GM23338 (cell line): ENCODE measurements around the gene COL15A1. TPM values are rescaled to one million over a fixed set of nuclear protein-coding genes. Genes with fewer than 3 reads are reported as not detected.

Experiments
- ATAC-seq: fragments of 200-7000 bp; cut with Tn5 transposase; 3 replicates; pipeline ENCODE4 v1.9.1; 2020
- DNase-seq: peaks from one replicate; pipeline ENCODE4 v3.0.0-alpha.2; 2015; ENCODE audit warnings: low spot score
- H2AFZ ChIP-seq: fragments of 200-600 bp; sonication (generic); 2 replicates; pipeline ENCODE4 v1.8.0; 2016; ENCODE audit warnings: antibody characterized with exemption, mild to moderate bottlenecking, moderate library complexity
- H3F3A ChIP-seq: fragments of 200-600 bp; sonication (generic); replicated peaks from 2 replicates; pipeline ENCODE4 v1.8.0; 2017; ENCODE audit warnings: antibody characterized with exemption, mixed run types, low read depth
- H3K27ac ChIP-seq: fragments of 200-600 bp; sonication (generic); 2 replicates; pipeline ENCODE4 v1.6.1; 2016; ENCODE audit warnings: low read depth
- H3K27me3 ChIP-seq: fragments of 200-600 bp; sonication (generic); 2 replicates; pipeline ENCODE4 v1.8.0; 2016; ENCODE audit warnings: mild to moderate bottlenecking, mixed run types, moderate library complexity; ENCODE audit not compliant: insufficient read depth
- H3K36me3 ChIP-seq: fragments of 200-600 bp; sonication (generic); 2 replicates; pipeline ENCODE4 v1.8.0; 2016; ENCODE audit warnings: mild to moderate bottlenecking; ENCODE audit not compliant: insufficient read depth
- H3K4me1 ChIP-seq: fragments of 200-600 bp; sonication (generic); 2 replicates; pipeline ENCODE4 v1.8.0; 2016; ENCODE audit warnings: mild to moderate bottlenecking, moderate library complexity; ENCODE audit not compliant: insufficient read depth
- H3K4me2 ChIP-seq: fragments of 200-600 bp; sonication (generic); 2 replicates; pipeline ENCODE4 v1.7.1; 2017; ENCODE audit warnings: mixed run types
- H3K4me3 ChIP-seq: fragments of 200-600 bp; sonication (generic); 2 replicates; pipeline ENCODE4 v1.6.1; 2016; ENCODE audit warnings: mixed run types
- H3K79me2 ChIP-seq: fragments of 200-600 bp; sonication (generic); replicated peaks from 2 replicates; pipeline ENCODE4 v1.8.0; 2017; ENCODE audit warnings: mild to moderate bottlenecking; ENCODE audit not compliant: insufficient read depth
- H3K9me2 ChIP-seq: fragments of 200-600 bp; sonication (generic); 2 replicates; pipeline ENCODE4 v1.8.0; 2017; ENCODE audit not compliant: insufficient read depth
- H4K20me1 ChIP-seq: fragments of 200-600 bp; sonication (generic); replicated peaks from 2 replicates; pipeline ENCODE4 v1.8.0; 2017; ENCODE audit warnings: mild to moderate bottlenecking; ENCODE audit not compliant: insufficient read depth
- H3K27ac Mint-ChIP-seq: 2 replicates; pipeline ENCODE4 v1.8.0; 2020; ENCODE audit warnings: inconsistent platforms, mild to moderate bottlenecking, moderate library complexity, mixed read lengths
- H3K27me3 Mint-ChIP-seq: 3 replicates; pipeline ENCODE4 v1.8.0; 2022; ENCODE audit warnings: low read depth, mild to moderate bottlenecking, moderate library complexity, mixed read lengths, inconsistent platforms; ENCODE audit not compliant: insufficient read depth, poor library complexity
- H3K36me3 Mint-ChIP-seq: 3 replicates; pipeline ENCODE4 v1.8.0; 2021; ENCODE audit warnings: low read depth, mild to moderate bottlenecking, inconsistent platforms, moderate library complexity, mixed read lengths
- H3K4me1 Mint-ChIP-seq: 3 replicates; pipeline ENCODE4 v1.8.0; 2020; ENCODE audit warnings: mild to moderate bottlenecking, inconsistent platforms, mixed read lengths
- H3K4me3 Mint-ChIP-seq: 3 replicates; pipeline ENCODE4 v1.8.0; 2021; ENCODE audit warnings: moderate library complexity, mild to moderate bottlenecking, inconsistent platforms, mixed read lengths
- H3K9me3 Mint-ChIP-seq: 3 replicates; pipeline ENCODE4 v1.8.0; 2020; ENCODE audit warnings: moderate library complexity, mild to moderate bottlenecking, inconsistent platforms, mixed read lengths
- EZH2 ChIP-seq: fragments of 200-600 bp; sonication (generic); IDR thresholded peaks from one replicate; pipeline ENCODE4 v1.8.0; 2017; ENCODE audit warnings: antibody characterized with exemption, mild to moderate bottlenecking, low read depth; ENCODE audit not compliant: unreplicated experiment
- EZH2phosphoT487 ChIP-seq: fragments of 200-600 bp; sonication (generic); IDR thresholded peaks from one replicate; pipeline ENCODE4 v1.8.1; 2018; ENCODE audit warnings: antibody characterized with exemption; ENCODE audit not compliant: unreplicated experiment
- JUNB ChIP-seq: IDR thresholded peaks from one replicate; pipeline ENCODE4 v1.6.1; 2016; ENCODE audit warnings: antibody characterized with exemption; ENCODE audit not compliant: unreplicated experiment
- NANOG ChIP-seq: IDR thresholded peaks from 2 replicates; pipeline ENCODE4 v1.6.1; 2016; ENCODE audit warnings: antibody characterized with exemption, borderline replicate concordance
- POLR2AphosphoS5 ChIP-seq: IDR thresholded peaks from 2 replicates; pipeline ENCODE4 v1.6.1; 2016; ENCODE audit warnings: antibody characterized with exemption, low read depth
- ZNF114 ChIP-seq: fragments of 250-450 bp; sonication (Bioruptor Pico); IDR thresholded peaks from 2 replicates; pipeline ENCODE4 v1.5.0; 2020; ENCODE audit warnings: mild to moderate bottlenecking, moderate library complexity
- ZNF331 ChIP-seq: fragments of 250-450 bp; sonication (Bioruptor Pico); IDR thresholded peaks from 2 replicates; pipeline ENCODE4 v1.5.0; 2020; ENCODE audit warnings: low read depth, mild to moderate bottlenecking, moderate library complexity
- polyA plus RNA-seq: library from polyadenylated mRNA; unstranded; fragments of >200 nt; fragmentation: Nextera tagmentation; extraction: Ambion mirVana; gene quantifications from 2 replicates; pipeline ENCODE4 v1.2.1, GENCODE V29; 2016
- total RNA-seq: library from RNA; depleted of rRNA; stranded (reverse); fragments of >200 nt; shearing (Covaris generic); gene quantifications from 2 replicates; pipeline ENCODE4 v1.2.3, GENCODE V29; 2014
- TF ChIP-seq, protein P1 (sequence below): IDR thresholded peaks from one replicate; pipeline ENCODE4 v1.6.1; 2018; ENCODE audit warnings: antibody characterized with exemption; ENCODE audit not compliant: unreplicated experiment
- TF ChIP-seq, protein P2 (sequence below): IDR thresholded peaks from 2 replicates; pipeline ENCODE4 v1.6.1; 2016; ENCODE audit warnings: antibody characterized with exemption

COL15A1 gene
- total and polyA plus RNA-seq, 2 experiments from 2014 or later, result 0.17 to 0.18 TPM

DNA sequence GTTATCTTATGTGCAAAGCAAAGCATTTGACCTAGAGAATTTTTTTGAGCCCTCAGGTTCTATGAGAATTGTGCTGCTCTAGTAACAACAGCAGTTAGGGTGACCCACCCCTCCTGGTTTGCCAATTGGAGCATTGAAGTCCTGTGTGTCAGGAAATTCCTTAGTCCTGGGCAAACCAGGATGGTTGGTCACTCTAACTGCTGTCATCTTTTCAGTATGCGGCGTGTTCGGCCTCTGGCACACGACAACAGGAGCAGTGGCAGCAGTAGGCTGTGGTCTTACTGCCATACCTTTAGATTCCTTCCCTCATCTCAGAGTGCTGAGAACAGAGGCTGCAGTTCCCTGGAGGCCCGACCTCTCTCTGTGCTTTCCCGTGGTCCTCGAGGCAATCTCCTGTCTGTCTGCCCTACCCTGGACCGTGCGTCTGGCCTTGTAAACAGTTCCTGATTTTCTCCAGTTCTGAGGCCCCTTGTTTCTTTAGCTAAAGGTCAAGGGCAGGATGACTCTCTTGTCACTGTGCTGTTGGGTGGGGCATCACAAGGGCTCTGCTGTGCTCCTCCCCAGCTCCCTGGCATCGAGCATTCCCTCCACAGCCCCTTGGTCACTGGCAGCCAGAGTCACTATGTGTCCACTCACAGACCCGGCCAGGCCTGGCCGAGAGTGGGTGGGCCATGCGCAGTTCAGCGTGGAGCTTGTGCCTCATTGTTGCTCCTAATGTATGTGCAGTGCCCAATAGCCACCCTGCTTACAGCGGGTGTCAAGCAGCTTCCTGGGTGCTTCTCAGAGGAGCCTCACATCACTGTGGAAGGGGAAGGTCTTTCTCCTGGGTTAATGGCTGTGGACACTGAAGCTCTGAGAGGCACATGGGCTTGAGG is 18.5 kb upstream of the COL15A1 start (continued):
- TF ChIP-seq, protein P1, sequence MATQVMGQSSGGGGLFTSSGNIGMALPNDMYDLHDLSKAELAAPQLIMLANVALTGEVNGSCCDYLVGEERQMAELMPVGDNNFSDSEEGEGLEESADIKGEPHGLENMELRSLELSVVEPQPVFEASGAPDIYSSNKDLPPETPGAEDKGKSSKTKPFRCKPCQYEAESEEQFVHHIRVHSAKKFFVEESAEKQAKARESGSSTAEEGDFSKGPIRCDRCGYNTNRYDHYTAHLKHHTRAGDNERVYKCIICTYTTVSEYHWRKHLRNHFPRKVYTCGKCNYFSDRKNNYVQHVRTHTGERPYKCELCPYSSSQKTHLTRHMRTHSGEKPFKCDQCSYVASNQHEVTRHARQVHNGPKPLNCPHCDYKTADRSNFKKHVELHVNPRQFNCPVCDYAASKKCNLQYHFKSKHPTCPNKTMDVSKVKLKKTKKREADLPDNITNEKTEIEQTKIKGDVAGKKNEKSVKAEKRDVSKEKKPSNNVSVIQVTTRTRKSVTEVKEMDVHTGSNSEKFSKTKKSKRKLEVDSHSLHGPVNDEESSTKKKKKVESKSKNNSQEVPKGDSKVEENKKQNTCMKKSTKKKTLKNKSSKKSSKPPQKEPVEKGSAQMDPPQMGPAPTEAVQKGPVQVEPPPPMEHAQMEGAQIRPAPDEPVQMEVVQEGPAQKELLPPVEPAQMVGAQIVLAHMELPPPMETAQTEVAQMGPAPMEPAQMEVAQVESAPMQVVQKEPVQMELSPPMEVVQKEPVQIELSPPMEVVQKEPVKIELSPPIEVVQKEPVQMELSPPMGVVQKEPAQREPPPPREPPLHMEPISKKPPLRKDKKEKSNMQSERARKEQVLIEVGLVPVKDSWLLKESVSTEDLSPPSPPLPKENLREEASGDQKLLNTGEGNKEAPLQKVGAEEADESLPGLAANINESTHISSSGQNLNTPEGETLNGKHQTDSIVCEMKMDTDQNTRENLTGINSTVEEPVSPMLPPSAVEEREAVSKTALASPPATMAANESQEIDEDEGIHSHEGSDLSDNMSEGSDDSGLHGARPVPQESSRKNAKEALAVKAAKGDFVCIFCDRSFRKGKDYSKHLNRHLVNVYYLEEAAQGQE, result no peak
- TF ChIP-seq NANOG (no peak), ZNF331 (no peak)
- TF ChIP-seq, protein P2, sequence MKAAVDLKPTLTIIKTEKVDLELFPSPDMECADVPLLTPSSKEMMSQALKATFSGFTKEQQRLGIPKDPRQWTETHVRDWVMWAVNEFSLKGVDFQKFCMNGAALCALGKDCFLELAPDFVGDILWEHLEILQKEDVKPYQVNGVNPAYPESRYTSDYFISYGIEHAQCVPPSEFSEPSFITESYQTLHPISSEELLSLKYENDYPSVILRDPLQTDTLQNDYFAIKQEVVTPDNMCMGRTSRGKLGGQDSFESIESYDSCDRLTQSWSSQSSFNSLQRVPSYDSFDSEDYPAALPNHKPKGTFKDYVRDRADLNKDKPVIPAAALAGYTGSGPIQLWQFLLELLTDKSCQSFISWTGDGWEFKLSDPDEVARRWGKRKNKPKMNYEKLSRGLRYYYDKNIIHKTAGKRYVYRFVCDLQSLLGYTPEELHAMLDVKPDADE, result no peak

DNA sequence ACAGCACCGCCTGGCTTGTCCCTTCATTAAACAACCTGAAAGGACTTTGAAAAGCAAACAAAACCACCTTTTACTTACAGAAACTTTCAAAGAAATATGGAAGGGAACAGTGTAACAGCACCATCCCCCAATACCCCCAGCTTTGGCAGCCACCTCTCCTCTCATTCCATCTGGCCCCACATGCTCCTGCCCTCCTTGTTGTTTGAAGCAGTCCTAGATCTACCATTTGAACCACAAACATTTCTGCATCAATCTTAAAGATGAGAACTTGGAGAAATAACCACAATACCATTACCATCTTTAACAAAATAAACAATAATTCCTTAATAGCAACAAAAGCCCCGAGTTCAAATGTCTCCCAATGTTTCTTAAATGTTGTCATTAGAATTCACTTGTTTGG is 17.8 kb upstream of the COL15A1 start:
- DNase-seq (no peak), ATAC-seq (no peak)
- TF ChIP-seq POLR2AphosphoS5 (no peak), EZH2 (no peak), NANOG (no peak), ZNF331 (no peak), EZH2phosphoT487 (no peak), JUNB (no peak), ZNF114 (CRISPR knock-in tag) (no peak)
- TF ChIP-seq, protein P1, result no peak

More for the DNA sequence above, 17.8 kb upstream of the COL15A1 start:
- H3K4me2 ChIP-seq, result no peak overlapping the region
- no peak overlapping the region for H3K4me3 ChIP-seq
- Mint-ChIP-seq H3K9me3 (no peaks in the 10 kb centered on the region), H3K27ac (no peak overlapping the region), H3K4me3 (no peak overlapping the region), H3K4me1 (peaks cover 15% of the 10 kb centered on the region), H3K27me3 (peaks cover 4% of the 10 kb centered on the region), H3K36me3 (no peaks in the 10 kb centered on the region)
- no peaks in the 10 kb centered on the region for H4K20me1 ChIP-seq
- H3K36me3 ChIP-seq, result no peaks in the 10 kb centered on the region
- no peaks in the 10 kb centered on the region for H3K27me3 ChIP-seq
- no peaks in the 10 kb centered on the region for H3F3A ChIP-seq
- H3K4me1 ChIP-seq, result no peaks in the 10 kb centered on the region; the same call in 1 of the 2 replicates
- no peaks in the 10 kb centered on the region for H3K9me2 ChIP-seq
- no peaks in the 10 kb centered on the region for H3K79me2 ChIP-seq
- no peak overlapping the region for H3K27ac ChIP-seq
- no peak overlapping the region; the same call in 1 of the 2 replicates for H2AFZ ChIP-seq
